ENCODE measurements around the gene MRRF. TPM values are rescaled to one million over a fixed set of nuclear protein-coding genes. Genes with fewer than 3 reads are reported as not detected.
"Not testable (repeated sequence)": the region's sequence is repeated elsewhere in the genome, so short reads cannot be mapped to it uniquely, and the experiment has no call there.

The MRRF gene
- total and polyA plus RNA-seq, 2 of the 4 experiments (the other 2 are of a cell fraction): 32.1 to 38.0 TPM

- H2BK15ac ChIP-seq (ENCODE audit: low read depth, low read length); intact Hi-C loops (cut with micrococcal nuclease); H2AFZ ChIP-seq (replicated peaks; ENCODE audit: low read length, poor library complexity); H3K14ac ChIP-seq (replicated peaks; ENCODE audit: low read depth, low read length); H3K9me3 ChIP-seq (ENCODE audit: control insufficient read depth, insufficient read depth, low read length); H4K5ac ChIP-seq (ENCODE audit: low read depth, low read length); H3K18ac ChIP-seq (ENCODE audit: low read depth, low read length); H3K9ac ChIP-seq (ENCODE audit: low read depth, low read length); ATAC-seq (ENCODE audit: low read depth); H4K91ac ChIP-seq (ENCODE audit: insufficient read depth, low read depth, low read length); H2BK120ac ChIP-seq (ENCODE audit: low read depth, low read length); H3K4me3 ChIP-seq (ENCODE audit: insufficient read depth, low read depth, low read length); H3K23ac ChIP-seq (ENCODE audit: low read depth, low read length); dilution Hi-C loops (cut with HindIII; ENCODE audit: low sequenced_read_pairs, unreplicated experiment); H3K27ac ChIP-seq (ENCODE audit: insufficient read depth, low read length); DNase-seq; CTCF ChIA-PET; in situ Hi-C loops (cut with MboI; ENCODE audit: low sequenced_read_pairs); H2AK9ac ChIP-seq (replicated peaks; ENCODE audit: low read depth, low read length, poor library complexity); H3K4me2 ChIP-seq (ENCODE audit: low read depth, low read length); BruUV-seq (replicated peaks); POLR2A ChIA-PET (ENCODE audit: unreplicated experiment); H3K27me3 ChIP-seq (ENCODE audit: control insufficient read depth, insufficient read depth, low read length); H2AK5ac ChIP-seq (ENCODE audit: low read depth, low read length); H3K79me1 ChIP-seq (ENCODE audit: low read depth in 1 of 2, low read length in 2 of 2); H3K56ac ChIP-seq (ENCODE audit: extremely low read depth, insufficient read depth, low read length): not testable (repeated sequence)
- H2BK20ac ChIP-seq (ENCODE audit: low read depth, low read length): peak overlapping the region; percentile 27; the same call in 1 of the 2 replicates
- peak overlapping the region; percentile 21; the same call in 1 of the 2 replicates for H3K4ac ChIP-seq (ENCODE audit: low read depth, low read length)
- H4K20me1 ChIP-seq (ENCODE audit: insufficient read depth, low read length): peaks cover 11% of the 10 kb centered on the region; the same call in 1 of the 2 replicates
- WGBS, 2 experiments (ENCODE audit: extremely low coverage in 2 of 2, insufficient read length in 1 of 2): no CpG with 5 or more reads among the region's 1 CpG
- peaks cover 11% of the 10 kb centered on the region for H3K4me1 ChIP-seq (ENCODE audit: control insufficient read depth, insufficient read depth, low read length)
- 0 out of 4 replicates have a peak overlapping the region, but pooled peaks of 1 of the 2 experiments have one; percentile 0 for H4K8ac ChIP-seq (ENCODE audit: low read depth in 2 of 2, low read length in 2 of 2)
- H3K9me1 ChIP-seq (ENCODE audit: insufficient read depth, low read length): peaks cover 16% of the 10 kb centered on the region
- H2BK5ac ChIP-seq (ENCODE audit: low read depth, low read length, poor library complexity, severe bottlenecking): peak overlapping the region; percentile 37
- H3K36me3 ChIP-seq (ENCODE audit: control insufficient read depth, insufficient read depth, low read length): peaks cover 11% of the 10 kb centered on the region
Observed at GRCh38 chr9:122324665-122325064, 60.0 kb downstream of the MRRF start.

All from IMR-90 (cell line).